Muscle of leg (tissue), 11 donors: ENCODE measurements around the gene NCMAP. TPM values are rescaled to one million over a fixed set of nuclear protein-coding genes. Genes with fewer than 3 reads are reported as not detected.

Experiments
- DNase-seq: peaks from one replicate; pipeline ENCODE4 v3.0.0; 2013
- H3K27ac ChIP-seq: one replicate; pipeline ENCODE4 v1.5.1; 2013; ENCODE audit warnings: mild to moderate bottlenecking, low read length, control low read depth
- H3K27me3 ChIP-seq: one replicate; pipeline ENCODE4 v1.6.1; 2013; ENCODE audit warnings: low read length; ENCODE audit not compliant: control insufficient read depth, insufficient read depth
- H3K36me3 ChIP-seq: one replicate; pipeline ENCODE4 v1.6.1; 2013; ENCODE audit warnings: low read length; ENCODE audit not compliant: control insufficient read depth, insufficient read depth
- H3K4me1 ChIP-seq: one replicate; pipeline ENCODE4 v1.6.1; 2013; ENCODE audit warnings: low read length; ENCODE audit not compliant: control insufficient read depth, insufficient read depth
- H3K4me3 ChIP-seq: one replicate; pipeline ENCODE4 v1.5.1; 2013; ENCODE audit warnings: low read length, control low read depth
- H3K9me3 ChIP-seq: replicated peaks from 2 replicates; pipeline ENCODE4 v1.6.1; 2013; ENCODE audit warnings: low read depth, low read length; ENCODE audit not compliant: control insufficient read depth
- WGBS: methylation state at CpG from one replicate; pipeline ENCODE4 v1.1.5; 2013; ENCODE audit warnings: missing lambda C conversion rate; ENCODE audit not compliant: insufficient coverage; 5-methylcytosine and 5-hydroxymethylcytosine counted together
- polyA plus RNA-seq, 8 donors: library from polyadenylated mRNA; unstranded; fragments of 120-200 nt; gene quantifications; one replicate each; pipeline versions ENCODE4 v1.2.1 to v1.2.3, GENCODE V29; 2013; ENCODE audit warnings: inconsistent platforms in 1 of 8, low replicate concordance in 1 of 8; ENCODE audit not compliant: insufficient read length in 8 of 8, insufficient read depth in 1 of 8
- total RNA-seq: library from RNA; stranded (reverse); fragments of 120-200 nt; gene quantifications from one replicate; pipeline ENCODE4 v1.2.4, GENCODE V29; 2013

The NCMAP gene
- total and polyA plus RNA-seq, 9 donors = 0.05 to 0.92 (median 0.08) TPM; not detected in 3

DNA sequence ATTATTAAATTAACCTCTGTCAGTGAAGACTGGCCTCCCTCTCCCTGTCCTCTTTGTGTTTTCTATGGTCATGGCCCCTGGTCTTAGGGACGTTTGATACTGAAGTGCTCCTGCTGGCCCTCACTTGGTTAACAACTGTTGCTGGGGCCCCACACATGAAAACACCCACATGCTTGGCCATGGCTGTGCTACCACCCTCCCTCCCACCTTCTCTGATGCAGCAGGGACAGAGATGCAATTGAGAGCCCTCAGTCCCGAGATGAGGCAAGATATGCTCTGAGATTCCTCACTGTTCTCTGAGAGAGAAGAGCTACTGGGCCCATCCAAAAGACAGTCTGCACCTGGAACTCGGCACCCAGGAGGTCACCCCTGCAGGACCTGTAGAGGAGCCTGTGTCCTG is 33.3 kb downstream of the NCMAP start:
- Histone ChIP-seq H3K4me1 (no peaks in the 10 kb centered on the region), H3K36me3 (no peaks in the 10 kb centered on the region), H3K27me3 (peaks cover 8% of the 10 kb centered on the region), H3K9me3 (no peaks in the 10 kb centered on the region), H3K4me3 (no peak overlapping the region), H3K27ac (no peak overlapping the region)
- WGBS = 59% methylated on average over 2 of the region's 3 CpGs
- DNase-seq = no peak

- Histone ChIP-seq H3K27me3 (peaks cover 3% of the 10 kb centered on the region), H3K4me3 (no peak overlapping the region), H3K36me3 (no peaks in the 10 kb centered on the region), H3K27ac (no peak overlapping the region), H3K4me1 (no peaks in the 10 kb centered on the region), H3K9me3 (no peaks in the 10 kb centered on the region)
- WGBS = 80% methylated on average over 3 of the region's 3 CpGs
- no peak for DNase-seq
Measured at GRCh38 chr1:24591781-24592180, 35.9 kb downstream of the NCMAP start.

GRCh38 chr1:24594328-24594598 is 38.4 kb downstream of the NCMAP start:
- no peak for DNase-seq
- no peak overlapping the region for H3K4me3 ChIP-seq
- no peaks in the 10 kb centered on the region for H3K36me3 ChIP-seq
- H3K9me3 ChIP-seq = no peaks in the 10 kb centered on the region
- H3K4me1 ChIP-seq = no peaks in the 10 kb centered on the region
- 83% methylated on average over 2 of the region's 3 CpGs for WGBS
- no peak overlapping the region for H3K27ac ChIP-seq
- peaks cover 3% of the 10 kb centered on the region for H3K27me3 ChIP-seq

DNA sequence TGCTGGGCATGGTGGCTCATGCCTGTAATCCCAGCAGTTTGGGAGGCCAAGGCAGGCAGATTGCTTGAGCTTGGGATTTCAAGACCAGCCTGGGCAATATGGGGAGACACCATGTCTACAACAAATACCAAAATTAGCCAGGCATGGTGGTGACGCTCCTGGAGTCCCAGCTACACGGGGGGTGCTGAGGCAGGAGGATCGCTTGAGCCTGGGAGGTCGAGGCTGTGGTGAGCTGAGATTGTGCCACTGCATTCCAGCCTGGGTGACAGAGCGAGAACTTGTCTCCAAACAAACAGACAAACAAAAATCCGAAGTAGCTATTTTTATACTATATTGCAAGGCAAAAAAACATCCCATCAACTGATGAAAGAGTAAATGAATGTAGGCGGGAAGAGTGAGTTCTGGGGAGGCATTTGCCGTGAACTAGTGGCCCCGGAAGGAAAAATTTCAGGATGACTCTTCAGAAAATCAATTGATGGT is 40.6 kb downstream of the NCMAP start:
- H3K27me3 ChIP-seq = peaks cover 3% of the 10 kb centered on the region
- no peaks in the 10 kb centered on the region for H3K9me3 ChIP-seq
- H3K36me3 ChIP-seq = no peaks in the 10 kb centered on the region
- no peak for DNase-seq
- H3K27ac ChIP-seq = no peak overlapping the region
- H3K4me3 ChIP-seq = no peak overlapping the region
- WGBS = 93% methylated on average over 3 of the region's 9 CpGs
- H3K4me1 ChIP-seq = no peaks in the 10 kb centered on the region

DNA sequence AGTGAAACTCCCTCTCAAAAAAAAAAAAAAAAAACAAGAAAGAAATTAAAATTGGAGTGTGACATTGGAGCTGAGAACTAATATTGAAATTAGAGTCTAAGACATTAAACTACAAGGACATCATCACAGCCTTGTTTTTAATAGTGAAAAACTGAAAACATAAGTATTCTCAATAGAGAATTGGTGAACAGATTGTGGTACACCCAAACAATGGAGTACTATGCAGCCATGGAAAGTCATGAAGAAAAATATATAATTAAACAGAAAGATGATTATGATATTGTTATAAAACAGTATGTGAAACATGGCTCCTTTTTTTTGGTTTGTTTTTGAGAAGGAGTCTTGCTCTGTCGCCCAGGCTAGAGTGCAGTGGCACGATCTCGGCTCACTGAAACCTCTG is 43.4 kb downstream of the NCMAP start:
- Histone ChIP-seq H3K9me3 (no peaks in the 10 kb centered on the region), H3K27me3 (peaks cover 3% of the 10 kb centered on the region), H3K36me3 (no peaks in the 10 kb centered on the region), H3K4me1 (no peaks in the 10 kb centered on the region), H3K27ac (no peak overlapping the region), H3K4me3 (no peak overlapping the region)
- no CpG with 5 or more reads among the region's 3 CpGs for WGBS
- DNase-seq = no peak

DNA sequence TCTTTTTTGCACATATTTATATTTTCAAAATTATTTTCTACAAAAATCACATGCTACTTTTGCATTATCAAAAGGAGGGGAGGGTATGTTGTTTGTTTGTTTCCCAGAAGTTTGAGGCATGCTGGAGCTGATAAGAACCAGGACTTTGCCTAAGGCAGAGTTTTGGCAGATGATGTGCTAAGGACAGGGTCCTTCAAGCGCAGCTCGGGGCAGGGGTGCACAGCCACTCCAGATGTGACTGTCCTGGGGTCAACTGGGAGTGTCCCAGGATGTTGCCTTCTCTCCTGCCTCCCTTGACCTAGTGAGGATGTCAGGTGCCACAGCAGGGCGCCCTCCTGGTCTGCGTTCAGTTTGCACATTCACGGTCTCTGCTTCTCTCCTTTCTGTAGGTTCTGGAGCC is 44.7 kb downstream of the NCMAP start:
- no peak overlapping the region for H3K27ac ChIP-seq
- H3K36me3 ChIP-seq = no peaks in the 10 kb centered on the region
- no peak overlapping the region for H3K4me3 ChIP-seq
- 74% methylated on average over 5 of the region's 5 CpGs for WGBS
- no peaks in the 10 kb centered on the region for H3K27me3 ChIP-seq
- no peaks in the 10 kb centered on the region for H3K4me1 ChIP-seq
- H3K9me3 ChIP-seq = no peaks in the 10 kb centered on the region
- DNase-seq = no peak

DNA sequence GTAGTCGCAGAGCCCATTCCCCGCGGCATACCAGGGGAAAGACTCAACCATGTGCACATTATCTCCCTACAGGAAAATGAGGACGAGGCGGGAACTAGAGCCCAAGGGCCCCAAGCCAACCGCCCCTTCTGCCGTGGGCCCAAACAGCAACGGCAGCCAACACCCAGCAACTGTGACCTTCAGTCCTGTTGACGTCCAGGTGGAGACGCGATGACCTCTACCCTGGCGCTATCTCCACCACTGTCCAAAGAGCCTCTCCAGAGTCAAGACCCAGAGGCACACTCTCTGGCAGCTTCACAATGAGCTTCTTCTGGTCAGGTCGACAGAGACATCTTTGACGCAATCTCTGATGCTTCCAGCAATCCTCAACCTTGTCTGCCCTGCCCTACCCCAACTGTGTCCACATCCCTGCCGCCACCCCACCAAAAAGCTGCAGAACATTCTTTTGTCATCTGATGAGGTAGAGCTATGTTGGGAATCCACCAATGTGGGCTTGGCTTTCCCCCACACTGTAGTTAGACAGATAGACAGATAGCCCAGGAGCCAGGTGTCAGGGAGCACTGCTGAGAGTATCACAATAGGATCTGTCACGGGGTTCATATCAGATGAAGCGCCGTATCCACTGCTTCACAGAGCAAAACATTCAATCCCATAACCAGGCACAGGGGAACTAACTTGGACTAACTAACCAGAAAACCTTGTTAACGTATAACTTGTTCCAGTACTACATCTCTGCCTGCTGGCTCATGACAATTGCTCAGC is 49.8 kb downstream of the NCMAP start:
- no peaks in the 10 kb centered on the region for H3K36me3 ChIP-seq
- H3K4me3 ChIP-seq = no peak overlapping the region
- DNase-seq = no peak
- no peaks in the 10 kb centered on the region for H3K9me3 ChIP-seq
- WGBS = 85% methylated on average over 13 of the region's 19 CpGs
- peaks cover 5% of the 10 kb centered on the region for H3K27me3 ChIP-seq
- no peaks in the 10 kb centered on the region for H3K4me1 ChIP-seq
- H3K27ac ChIP-seq = no peak overlapping the region

DNA sequence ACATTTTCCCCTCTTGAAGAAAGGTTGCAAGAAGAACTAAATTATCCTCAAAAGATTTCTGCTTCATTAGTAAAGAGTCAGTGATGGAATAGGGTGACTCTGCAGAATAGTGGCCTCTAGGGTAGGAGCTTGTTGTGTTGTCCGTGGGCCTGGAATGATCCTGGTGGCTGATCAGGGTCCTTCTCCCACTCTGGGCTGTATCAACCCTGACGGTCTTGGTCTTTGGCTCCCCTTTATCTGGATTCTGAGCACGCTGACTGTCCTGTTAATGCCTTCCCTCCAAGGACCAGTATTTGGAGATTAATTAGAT is 50.4 kb downstream of the NCMAP start:
- Histone ChIP-seq H3K27me3 (peaks cover 5% of the 10 kb centered on the region), H3K9me3 (no peaks in the 10 kb centered on the region), H3K27ac (no peak overlapping the region), H3K36me3 (no peaks in the 10 kb centered on the region), H3K4me3 (no peak overlapping the region), H3K4me1 (no peaks in the 10 kb centered on the region)
- WGBS = 83% methylated on average over 1 of the region's 3 CpGs
- no peak for DNase-seq

- WGBS = no CpG with 5 or more reads among the region's 2 CpGs
- H3K36me3 ChIP-seq = no peaks in the 10 kb centered on the region
- no peak overlapping the region for H3K4me3 ChIP-seq
- H3K4me1 ChIP-seq = no peaks in the 10 kb centered on the region
- H3K9me3 ChIP-seq = no peaks in the 10 kb centered on the region
- H3K27ac ChIP-seq = no peak overlapping the region
- no peak for DNase-seq
- peaks cover 5% of the 10 kb centered on the region for H3K27me3 ChIP-seq
Measured at GRCh38 chr1:24606621-24607020, 50.7 kb downstream of the NCMAP start.

- Histone ChIP-seq H3K27ac (no peak overlapping the region), H3K9me3 (no peaks in the 10 kb centered on the region), H3K36me3 (no peaks in the 10 kb centered on the region), H3K4me3 (no peak overlapping the region), H3K27me3 (peaks cover 5% of the 10 kb centered on the region), H3K4me1 (no peaks in the 10 kb centered on the region)
- WGBS = 58% methylated on average over 2 of the region's 3 CpGs
- no peak for DNase-seq
Measured at GRCh38 chr1:24609949-24610517, 54.1 kb downstream of the NCMAP start.

DNA sequence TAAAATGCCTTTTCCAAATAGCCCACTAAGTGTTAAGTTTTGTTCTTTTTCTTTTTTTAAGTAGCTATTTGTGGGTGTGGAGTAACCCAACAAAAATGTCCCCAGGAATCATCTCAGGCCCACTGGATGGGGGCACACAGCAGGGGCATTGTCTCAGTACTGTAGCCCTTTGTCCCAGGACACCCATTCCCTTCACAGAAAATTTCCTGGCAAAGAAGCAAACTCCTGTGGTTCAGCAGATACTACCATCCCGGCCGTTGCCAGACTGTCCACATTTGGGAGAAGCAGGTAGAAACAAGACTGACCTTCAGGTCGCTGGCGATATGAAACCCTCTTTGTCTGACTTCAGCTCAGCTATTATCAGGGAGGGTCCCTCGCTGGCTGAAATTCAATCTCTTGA is 63.5 kb downstream of the NCMAP start:
- no peak for DNase-seq
- Histone ChIP-seq H3K4me1 (no peaks in the 10 kb centered on the region), H3K4me3 (no peak overlapping the region), H3K9me3 (no peaks in the 10 kb centered on the region), H3K27ac (no peak overlapping the region), H3K36me3 (no peaks in the 10 kb centered on the region), H3K27me3 (peaks cover 2% of the 10 kb centered on the region)
- WGBS = 41% methylated on average over 5 of the region's 5 CpGs
